K562 (cell line): ENCODE data around the gene INTS1. TPM values are rescaled to one million over a fixed set of nuclear protein-coding genes. Genes with fewer than 3 reads are reported as not detected.

Experiments used
- CBFB ChIP-seq: sonication (generic); formaldehyde crosslinking; IDR thresholded peaks from 2 replicates; pipeline ENCODE4 v1.4.0; 2020; ENCODE audit warnings: mild to moderate bottlenecking, missing genetic modification reagents
- CTBP1 ChIP-seq: fragments of 450-650 bp; IDR thresholded peaks from 2 replicates; pipeline ENCODE4 v1.6.1; 2016; ENCODE audit warnings: borderline replicate concordance
- ESRRA ChIP-seq: fragments of 450-650 bp; IDR thresholded peaks from 2 replicates; pipeline ENCODE4 v1.6.1; 2014; ENCODE audit warnings: low read depth, mild to moderate bottlenecking, moderate library complexity, borderline replicate concordance
- JUND ChIP-seq, 2 experiments: IDR thresholded peaks; 2 replicates in 1 of 2; 3 replicates in 1 of 2; pipeline ENCODE4 v1.6.1; 2011; ENCODE audit warnings: borderline replicate concordance in 2 of 2, low read depth in 2 of 2, low read length in 2 of 2, improper control_type of control experiment in 1 of 2, missing biosample characterization in 1 of 2, missing genetic modification characterization in 1 of 2, missing genetic modification reagents in 1 of 2
- LARP7 ChIP-seq: fragments of 450-650 bp; IDR thresholded peaks from 2 replicates; pipeline ENCODE4 v1.6.1; 2016
- POLR2G ChIP-seq: fragments of 200-400 bp; formaldehyde crosslinking; IDR thresholded peaks from 2 replicates; pipeline ENCODE4 v1.6.1; 2017; ENCODE audit warnings: low read depth, mild to moderate bottlenecking, antibody characterized with exemption, low read length, moderate library complexity
- RAD21 ChIP-seq, 2 experiments: fragments of 250-450 bp in 1 of 2; fragments of 450-650 bp in 1 of 2; sonication (Bioruptor Pico) in 1 of 2; formaldehyde crosslinking in 1 of 2; IDR thresholded peaks in 1 of 2; conservative IDR thresholded peaks in 1 of 2; 2 replicates each; pipeline versions ENCODE4 v1.4.0 to v1.8.0; 2020 to 2022; ENCODE audit warnings: mild to moderate bottlenecking in 2 of 2, moderate library complexity in 1 of 2
- RBBP5 ChIP-seq: fragments of 200-600 bp; sonication (generic); IDR thresholded peaks from 2 replicates; pipeline ENCODE4 v1.6.1; 2012; ENCODE audit warnings: borderline replicate concordance, mild to moderate bottlenecking, low read length, control low read depth, inconsistent platforms; ENCODE audit not compliant: insufficient read depth, poor library complexity, severe bottlenecking
- SIN3A ChIP-seq, 2 experiments: fragments of 150-350 bp in 1 of 2; IDR thresholded peaks; 2 replicates each; pipeline ENCODE4 v1.6.1; 2011 to 2016; ENCODE audit warnings: borderline replicate concordance in 2 of 2, low read depth in 2 of 2, low read length in 2 of 2, mild to moderate bottlenecking in 2 of 2, moderate library complexity in 2 of 2; ENCODE audit not compliant: control insufficient read depth in 1 of 2
- SMARCA4 ChIP-seq: fragments of 450-650 bp; IDR thresholded peaks from 2 replicates; pipeline ENCODE4 v1.6.1; 2016
- ZBTB7A ChIP-seq: IDR thresholded peaks from 2 replicates; pipeline ENCODE4 v1.6.1; 2011; ENCODE audit warnings: low read depth, mild to moderate bottlenecking, low read length, moderate library complexity, borderline replicate concordance; ENCODE audit not compliant: control insufficient read depth
- ZNF41 ChIP-seq: fragments of 250-450 bp; sonication (Bioruptor Pico); conservative IDR thresholded peaks from 2 replicates; pipeline ENCODE4 v1.4.0; 2020; ENCODE audit warnings: mild to moderate bottlenecking
- polyA plus RNA-seq, 8 experiments: library from polyadenylated mRNA; depleted of rRNA in 4 of 8; stranded (reverse) in 5 of 8; unstranded in 3 of 8; fragments of >200 nt; fragmentation: Nextera tagmentation in 2 of 8; fragmentation: Illumina TruSeq in 1 of 8; extraction: Ambion mirVana in 2 of 8; extraction: Trizol in 1 of 8; gene quantifications; 2 replicates each; pipeline versions ENCODE4 v1.2.1 to v1.2.3, GENCODE V29; 2011 to 2014; ENCODE audit warnings: inconsistent platforms in 1 of 8, missing spikeins in 1 of 8
- total RNA-seq, 7 experiments: library from RNA; depleted of rRNA in 6 of 7; stranded (reverse); fragments of >200 nt in 6 of 7; fragmentation: Illumina TruSeq in 2 of 7; extraction: Trizol in 2 of 7; gene quantifications; 2 replicates each; pipeline versions ENCODE4 v1.2.1 to v1.2.3, GENCODE V29; 2011 to 2021; ENCODE audit warnings: low replicate concordance in 1 of 7
- TF ChIP-seq, protein P1 (sequence below): fragments of 250-450 bp; sonication (Bioruptor Pico); IDR thresholded peaks from 2 replicates; pipeline ENCODE4 v1.4.0; 2020

Gene INTS1
- total and polyA plus RNA-seq, 9 of the 15 experiments (the other 6 are each of a cell fraction or from before 2014, with no cell fraction given) = 0.34 to 119 (median 18.5) TPM

DNA sequence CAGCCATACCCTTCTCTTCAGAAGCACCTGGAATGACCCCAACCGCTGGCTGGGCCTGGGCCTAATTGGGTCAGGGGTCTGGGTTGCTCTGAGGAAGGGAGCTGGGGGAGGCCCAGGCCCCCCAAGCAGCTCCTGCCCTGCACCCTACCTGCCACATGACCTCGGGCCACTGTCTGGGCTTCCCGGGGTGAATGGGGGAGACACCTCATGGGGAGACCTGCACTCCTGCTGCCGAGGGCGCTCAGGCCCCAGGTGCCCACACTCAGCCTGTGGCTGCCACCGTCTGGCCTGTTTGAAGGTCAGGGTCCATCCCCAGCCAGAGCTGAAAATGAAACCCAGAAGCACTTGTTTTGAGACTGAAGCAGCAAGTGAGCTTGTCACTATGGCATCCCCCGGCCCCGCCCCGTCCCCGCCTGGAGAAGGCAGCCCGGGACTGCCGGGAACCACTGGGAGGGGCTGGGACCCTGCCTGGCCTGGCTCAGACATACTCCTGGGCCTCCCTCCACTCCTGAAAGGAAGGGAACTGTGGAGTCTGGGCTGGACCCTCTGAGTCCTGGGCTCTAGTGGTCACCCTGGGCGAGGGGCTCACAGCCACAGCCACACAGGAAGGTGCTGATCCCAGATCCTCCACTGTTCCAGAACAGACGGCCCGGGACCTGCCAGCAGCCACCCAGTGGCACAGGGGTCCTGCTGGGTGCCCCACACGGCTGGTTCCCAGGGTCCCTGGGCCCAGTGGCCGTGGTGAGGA, 37.5 kb downstream of the INTS1 start (continued):
- TF ChIP-seq, protein P1, sequence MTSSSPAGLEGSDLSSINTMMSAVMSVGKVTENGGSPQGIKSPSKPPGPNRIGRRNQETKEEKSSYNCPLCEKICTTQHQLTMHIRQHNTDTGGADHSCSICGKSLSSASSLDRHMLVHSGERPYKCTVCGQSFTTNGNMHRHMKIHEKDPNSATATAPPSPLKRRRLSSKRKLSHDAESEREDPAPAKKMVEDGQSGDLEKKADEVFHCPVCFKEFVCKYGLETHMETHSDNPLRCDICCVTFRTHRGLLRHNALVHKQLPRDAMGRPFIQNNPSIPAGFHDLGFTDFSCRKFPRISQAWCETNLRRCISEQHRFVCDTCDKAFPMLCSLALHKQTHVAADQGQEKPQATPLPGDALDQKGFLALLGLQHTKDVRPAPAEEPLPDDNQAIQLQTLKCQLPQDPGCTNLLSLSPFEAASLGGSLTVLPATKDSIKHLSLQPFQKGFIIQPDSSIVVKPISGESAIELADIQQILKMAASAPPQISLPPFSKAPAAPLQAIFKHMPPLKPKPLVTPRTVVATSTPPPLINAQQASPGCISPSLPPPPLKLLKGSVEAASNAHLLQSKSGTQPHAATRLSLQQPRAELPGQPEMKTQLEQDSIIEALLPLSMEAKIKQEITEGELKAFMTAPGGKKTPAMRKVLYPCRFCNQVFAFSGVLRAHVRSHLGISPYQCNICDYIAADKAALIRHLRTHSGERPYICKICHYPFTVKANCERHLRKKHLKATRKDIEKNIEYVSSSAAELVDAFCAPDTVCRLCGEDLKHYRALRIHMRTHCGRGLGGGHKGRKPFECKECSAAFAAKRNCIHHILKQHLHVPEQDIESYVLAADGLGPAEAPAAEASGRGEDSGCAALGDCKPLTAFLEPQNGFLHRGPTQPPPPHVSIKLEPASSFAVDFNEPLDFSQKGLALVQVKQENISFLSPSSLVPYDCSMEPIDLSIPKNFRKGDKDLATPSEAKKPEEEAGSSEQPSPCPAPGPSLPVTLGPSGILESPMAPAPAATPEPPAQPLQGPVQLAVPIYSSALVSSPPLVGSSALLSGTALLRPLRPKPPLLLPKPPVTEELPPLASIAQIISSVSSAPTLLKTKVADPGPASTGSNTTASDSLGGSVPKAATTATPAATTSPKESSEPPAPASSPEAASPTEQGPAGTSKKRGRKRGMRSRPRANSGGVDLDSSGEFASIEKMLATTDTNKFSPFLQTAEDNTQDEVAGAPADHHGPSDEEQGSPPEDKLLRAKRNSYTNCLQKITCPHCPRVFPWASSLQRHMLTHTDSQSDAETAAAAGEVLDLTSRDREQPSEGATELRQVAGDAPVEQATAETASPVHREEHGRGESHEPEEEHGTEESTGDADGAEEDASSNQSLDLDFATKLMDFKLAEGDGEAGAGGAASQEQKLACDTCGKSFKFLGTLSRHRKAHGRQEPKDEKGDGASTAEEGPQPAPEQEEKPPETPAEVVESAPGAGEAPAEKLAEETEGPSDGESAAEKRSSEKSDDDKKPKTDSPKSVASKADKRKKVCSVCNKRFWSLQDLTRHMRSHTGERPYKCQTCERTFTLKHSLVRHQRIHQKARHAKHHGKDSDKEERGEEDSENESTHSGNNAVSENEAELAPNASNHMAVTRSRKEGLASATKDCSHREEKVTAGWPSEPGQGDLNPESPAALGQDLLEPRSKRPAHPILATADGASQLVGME (CRISPR knock-in tag) = no peak
- TF ChIP-seq ZBTB7A = peak; percentile 61; the same call in 1 of the 2 replicates
- no peak for TF ChIP-seq RBBP5
- peak; percentile 26; the same call in 1 of the 2 replicates for TF ChIP-seq CTBP1
- no peak for TF ChIP-seq LARP7
- peak in 1 of 2 experiments; percentile 19; a peak in 1 of 4 replicates for TF ChIP-seq RAD21 (CRISPR knock-in tag; conservative IDR thresholded peaks at IDR 0.05 in 1 of 2, IDR thresholded peaks at IDR 0.05 in 1 of 2)
- TF ChIP-seq SMARCA4 = no peak
- TF ChIP-seq POLR2G = peak; percentile 59
- TF ChIP-seq CBFB (CRISPR knock-in tag) = 0 out of 2 replicates have a peak, but pooled peaks have one; percentile 28
- TF ChIP-seq JUND (IDR thresholded peaks at IDR 0.05; ENCODE audit: borderline replicate concordance, low read depth, low read length) = no peak
- TF ChIP-seq JUND (tag; IDR thresholded peaks at IDR 0.05; ENCODE audit: borderline replicate concordance, low read depth, low read length) = no peak
- no peak for TF ChIP-seq SIN3A (IDR thresholded peaks at IDR 0.05; ENCODE audit: borderline replicate concordance in 2 of 2, control insufficient read depth in 1 of 2, low read depth in 2 of 2, low read length in 2 of 2)
- TF ChIP-seq ESRRA = no peak
- TF ChIP-seq ZNF41 (CRISPR knock-in tag) = no peak
